NCI-H187 (cell line): ENCODE measurements around the gene S100A16.
"Not testable (repeated sequence)": the region's sequence is repeated elsewhere in the genome, so short reads cannot be mapped to it uniquely, and the experiment has no call there.

Experiments used
- DNase-seq, 2 experiments: peaks; one replicate each; lab custom pipeline; 2025; lab: John Stamatoyannopoulos, UW

Gene S100A16

GRCh38 chr1:153585006-153585405 is 27.9 kb downstream of the S100A16 start:
- DNase-seq: no peak

- no peak for DNase-seq
Measured at GRCh38 chr1:153583976-153584375, 29.0 kb downstream of the S100A16 start.

- DNase-seq: not testable (repeated sequence)
Measured at GRCh38 chr1:153583514-153583913, 29.4 kb downstream of the S100A16 start.

GRCh38 chr1:153582836-153583235 is 30.1 kb downstream of the S100A16 start:
- DNase-seq: not testable (repeated sequence)

GRCh38 chr1:153578936-153579335 is 34.0 kb downstream of the S100A16 start:
- DNase-seq: no peak

- no peak for DNase-seq
Measured at GRCh38 chr1:153578490-153578889, 34.4 kb downstream of the S100A16 start.

GRCh38 chr1:153577624-153578051 is 35.3 kb downstream of the S100A16 start:
- DNase-seq: no peak

GRCh38 chr1:153577138-153577537 is 35.8 kb downstream of the S100A16 start:
- DNase-seq: no peak

GRCh38 chr1:153575497-153575896 is 37.4 kb downstream of the S100A16 start:
- DNase-seq: not testable (repeated sequence)

GRCh38 chr1:153575081-153575491 is 37.9 kb downstream of the S100A16 start:
- not testable (repeated sequence) for DNase-seq

- DNase-seq: no peak
Measured at GRCh38 chr1:153573351-153573750, 39.6 kb downstream of the S100A16 start.

- peak; percentile 33 to 49 for DNase-seq
Measured at GRCh38 chr1:153572569-153573015, 40.3 kb downstream of the S100A16 start.

- no peak for DNase-seq
Measured at GRCh38 chr1:153571706-153572105, 41.2 kb downstream of the S100A16 start.

- DNase-seq: no peak
Measured at GRCh38 chr1:153570874-153571273, 42.1 kb downstream of the S100A16 start.

- DNase-seq: no peak
Measured at GRCh38 chr1:153569465-153569864, 43.5 kb downstream of the S100A16 start.

- peak; percentile 88 to 93 for DNase-seq
Measured at GRCh38 chr1:153568367-153569099, 44.4 kb downstream of the S100A16 start.

GRCh38 chr1:153567621-153568366 is 45.1 kb downstream of the S100A16 start:
- DNase-seq: no peak

- DNase-seq: peak; percentile 74 to 81
Measured at GRCh38 chr1:153566414-153567371, 46.2 kb downstream of the S100A16 start.

GRCh38 chr1:153565529-153566374 is 47.2 kb downstream of the S100A16 start, which contains the start of gene S100A2:
TSS of gene S100A2 (minus strand) at chr1:153565844. CDS start at chr1:153563877, 1,967 bp downstream.
- DNase-seq: peak; percentile 36 to 51

GRCh38 chr1:153563991-153564390 is 48.9 kb downstream of the S100A16 start:
- no peak for DNase-seq

- DNase-seq: no peak
Measured at GRCh38 chr1:153563483-153563901, 49.4 kb downstream of the S100A16 start.
